ENCODE results near the gene ST8SIA1.

The ST8SIA1 gene

GRCh38 chr12:22242726-22243125 lies 91.8 kb downstream of the ST8SIA1 start:
- no peak for DNase-seq (ENCODE audit: low read depth in 2 of 2)

- DNase-seq (ENCODE audit: low read depth in 2 of 2): no peak
Measured at GRCh38 chr12:22238211-22238610, 96.3 kb downstream of the ST8SIA1 start.

- DNase-seq (ENCODE audit: low read depth in 2 of 2): no peak
Measured at GRCh38 chr12:22234561-22234960, 99.9 kb downstream of the ST8SIA1 start.

- no peak for DNase-seq (ENCODE audit: low read depth in 2 of 2)
Measured at GRCh38 chr12:22231836-22232235, 102.7 kb downstream of the ST8SIA1 start.

GRCh38 chr12:22231078-22231477 lies 103.4 kb downstream of the ST8SIA1 start:
- DNase-seq (ENCODE audit: low read depth in 2 of 2): no peak

- DNase-seq (ENCODE audit: low read depth in 2 of 2): no peak
Measured at GRCh38 chr12:22230280-22230794, 104.2 kb downstream of the ST8SIA1 start.

- DNase-seq (ENCODE audit: low read depth in 2 of 2): no peak
Measured at GRCh38 chr12:22229652-22230279, 104.7 kb downstream of the ST8SIA1 start.

GRCh38 chr12:22228022-22228875 lies 106.3 kb downstream of the ST8SIA1 start:
- no peak for DNase-seq (ENCODE audit: low read depth in 2 of 2)

GRCh38 chr12:22223356-22223755 lies 111.2 kb downstream of the ST8SIA1 start:
- DNase-seq (ENCODE audit: low read depth in 2 of 2): no peak

GRCh38 chr12:22217556-22217955 lies 117.0 kb downstream of the ST8SIA1 start:
- DNase-seq (ENCODE audit: low read depth in 2 of 2): no peak

GRCh38 chr12:22215467-22216253 lies 118.8 kb downstream of the ST8SIA1 start:
- DNase-seq (ENCODE audit: low read depth in 2 of 2): no peak

- no peak for DNase-seq (ENCODE audit: low read depth in 2 of 2)
Measured at GRCh38 chr12:22211128-22211527, 123.4 kb downstream of the ST8SIA1 start.

- no peak for DNase-seq (ENCODE audit: low read depth in 2 of 2)
Measured at GRCh38 chr12:22209422-22209821, 125.1 kb downstream of the ST8SIA1 start.

- no peak for DNase-seq (ENCODE audit: low read depth in 2 of 2)
Measured at GRCh38 chr12:22206111-22206728, 128.3 kb downstream of the ST8SIA1 start.

- DNase-seq (ENCODE audit: low read depth in 2 of 2): no peak
Measured at GRCh38 chr12:22204391-22204790, 130.1 kb downstream of the ST8SIA1 start.

- DNase-seq (ENCODE audit: low read depth in 2 of 2): no peak
Measured at GRCh38 chr12:22202847-22203246, 131.7 kb downstream of the ST8SIA1 start.

GRCh38 chr12:22201101-22201500 lies 133.4 kb downstream of the ST8SIA1 start:
- DNase-seq (ENCODE audit: low read depth in 2 of 2): no peak

- no peak for DNase-seq (ENCODE audit: low read depth in 2 of 2)
Measured at GRCh38 chr12:22196236-22196635, 138.3 kb downstream of the ST8SIA1 start.

- DNase-seq (ENCODE audit: low read depth in 2 of 2): no peak
Measured at GRCh38 chr12:22190969-22191368, 143.5 kb downstream of the ST8SIA1 start.

GRCh38 chr12:22188431-22188830 lies 146.1 kb downstream of the ST8SIA1 start:
- DNase-seq (ENCODE audit: low read depth in 2 of 2): no peak

GRCh38 chr12:22180705-22181104 lies 153.8 kb downstream of the ST8SIA1 start:
- DNase-seq (ENCODE audit: low read depth in 2 of 2): no peak

- DNase-seq (ENCODE audit: low read depth in 2 of 2): no peak
Measured at GRCh38 chr12:22173177-22173576, 161.3 kb downstream of the ST8SIA1 start.
